HK-2 (cell line): ENCODE results near the gene SLAMF1.
"Not testable (repeated sequence)": the region's sequence is repeated elsewhere in the genome, so short reads cannot be mapped to it uniquely, and the experiment has no call there.

Experiments
- DNase-seq: peaks from one replicate; pipeline ENCODE4 v3.0.0-alpha.2; 2018; ENCODE audit not compliant: unreplicated experiment

Gene SLAMF1

GRCh38 chr1:160563230-160563629 is 83.6 kb downstream of the SLAMF1 start:
- DNase-seq, result not testable (repeated sequence)

- DNase-seq, result not testable (repeated sequence)
Measured at GRCh38 chr1:160562745-160563144, 84.1 kb downstream of the SLAMF1 start.

DNA sequence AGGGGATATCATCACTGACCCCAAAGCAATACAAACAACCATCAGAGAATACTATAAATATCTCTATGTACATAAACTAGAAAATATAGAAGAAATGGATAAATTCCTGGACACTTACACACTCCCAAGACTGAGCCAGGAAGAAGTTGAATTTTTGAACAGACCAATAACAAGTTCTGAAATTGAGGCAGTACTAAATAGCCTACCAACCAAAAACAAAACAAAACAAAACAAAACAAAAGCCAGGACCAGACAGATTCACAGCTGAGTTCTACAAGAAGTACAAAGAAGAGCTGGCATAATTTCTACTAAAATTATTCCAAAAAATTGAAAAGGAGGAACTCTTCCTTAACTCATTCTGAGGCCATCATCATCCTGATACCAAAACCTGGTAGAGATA is 86.0 kb downstream of the SLAMF1 start:
- DNase-seq, result no peak

GRCh38 chr1:160560045-160560705 is 86.7 kb downstream of the SLAMF1 start:
- DNase-seq, result no peak

DNA sequence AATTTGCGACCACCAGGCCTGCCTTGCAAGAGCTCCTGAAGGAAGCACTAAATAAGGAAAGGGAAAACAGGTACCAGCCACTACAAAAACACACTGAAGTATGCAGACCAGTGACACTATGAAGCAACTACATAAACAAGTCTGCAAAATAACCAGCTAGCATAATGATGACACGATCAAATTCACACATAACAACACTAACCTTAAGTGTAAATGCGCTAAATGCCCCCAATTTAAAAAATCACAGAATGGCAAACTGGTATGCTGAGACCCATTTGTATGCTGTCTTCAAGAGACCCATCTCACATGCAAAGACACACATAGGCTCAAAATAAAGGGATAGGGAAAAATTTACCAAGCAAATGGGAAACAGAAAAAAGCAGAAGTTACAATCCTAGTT is 87.4 kb downstream of the SLAMF1 start:
- not testable (repeated sequence) for DNase-seq

DNA sequence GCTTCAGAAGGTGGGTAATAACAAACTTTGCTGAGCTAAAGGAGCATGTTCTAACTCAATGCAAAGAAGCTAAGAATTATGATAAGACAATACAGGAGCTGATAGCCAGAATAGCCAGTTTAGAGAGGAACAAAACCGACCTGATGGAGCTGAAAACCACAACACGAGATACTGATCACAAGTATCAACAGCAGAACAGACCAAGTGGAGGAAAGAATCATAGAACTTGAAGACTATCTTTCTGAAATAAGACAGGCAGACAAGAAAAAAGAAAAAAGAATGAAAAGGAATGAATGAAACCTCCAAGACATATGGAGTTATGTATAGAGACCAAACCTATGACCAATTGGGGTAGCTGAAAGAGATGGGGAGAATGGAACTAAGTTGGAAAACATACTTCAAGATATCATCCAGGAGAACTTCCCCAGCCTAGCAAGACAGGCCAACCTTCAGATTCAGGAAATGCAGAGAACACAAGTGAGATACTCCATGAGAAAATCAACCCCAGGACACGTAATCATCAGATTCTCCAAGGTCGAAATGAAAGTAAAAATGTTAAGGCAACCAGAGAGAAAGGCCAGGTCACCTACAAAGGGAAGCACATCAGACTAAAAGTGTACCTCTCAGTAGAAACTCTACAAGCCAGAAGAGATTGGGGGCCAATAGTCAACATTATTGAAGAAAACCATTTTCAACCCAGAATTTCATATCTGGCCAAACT is 88.0 kb downstream of the SLAMF1 start:
- DNase-seq, result no peak
